ENCODE data around the gene MXD4.
A peak's percentile ranks its signal among the peaks of the same experiment; 100 is the strongest.

Gene MXD4

GRCh38 chr4:2274320-2275043 lies 12.6 kb upstream of the MXD4 start:
- DNase-seq, result no peak

GRCh38 chr4:2273657-2274319 lies 11.9 kb upstream of the MXD4 start:
- no peak for DNase-seq

- DNase-seq, result no peak
Observed at GRCh38 chr4:2273221-2273620, 11.3 kb upstream of the MXD4 start.

GRCh38 chr4:2272828-2273120 lies 10.9 kb upstream of the MXD4 start:
- no peak for DNase-seq

GRCh38 chr4:2272026-2272827 lies 10.3 kb upstream of the MXD4 start:
- DNase-seq, result no peak

- no peak for DNase-seq
Observed at GRCh38 chr4:2271279-2272025, 9.5 kb upstream of the MXD4 start.

GRCh38 chr4:2270341-2271165 lies 8.6 kb upstream of the MXD4 start:
- no peak for DNase-seq

- DNase-seq, result no peak
Observed at GRCh38 chr4:2269618-2270163, 7.8 kb upstream of the MXD4 start.

- no peak for DNase-seq
Observed at GRCh38 chr4:2269206-2269531, 7.3 kb upstream of the MXD4 start.

- DNase-seq, result no peak
Observed at GRCh38 chr4:2268357-2269205, 6.7 kb upstream of the MXD4 start.

GRCh38 chr4:2267841-2268240 lies 5.9 kb upstream of the MXD4 start:
- DNase-seq, result no peak

GRCh38 chr4:2267320-2267811 lies 5.5 kb upstream of the MXD4 start:
- no peak for DNase-seq

GRCh38 chr4:2266821-2267220 lies 4.9 kb upstream of the MXD4 start:
- no peak for DNase-seq

- DNase-seq, result no peak
Observed at GRCh38 chr4:2266181-2266580, 4.3 kb upstream of the MXD4 start.

GRCh38 chr4:2265113-2266110 lies 3.5 kb upstream of the MXD4 start:
- DNase-seq, result no peak

- DNase-seq, result peak; percentile 71 to 80
Observed at GRCh38 chr4:2264481-2265041, 2.7 kb upstream of the MXD4 start.

GRCh38 chr4:2263926-2264321 lies 2.0 kb upstream of the MXD4 start:
- peak; percentile 71 to 92 for DNase-seq

- DNase-seq, result no peak
Observed at GRCh38 chr4:2262944-2263250, 988 bp upstream of the MXD4 start.

GRCh38 chr4:2262145-2262943 lies 435 bp upstream of the MXD4 start:
- DNase-seq, result peak; percentile 100

All from NCI-H2081 (cell line).